HEK293 (cell line): ENCODE measurements around the gene FZD7.
A peak's percentile ranks its signal among the peaks of the same experiment; 100 is the strongest.

Experiments
- CTCF ChIA-PET: fragments of 350-600 bp; formaldehyde crosslinking; extraction: SDS; loops from one replicate; lab custom pipeline; 2021; ENCODE audit warnings: antibody characterized with exemption; lab: Yijun Ruan, JAX
- POLR2A ChIA-PET: fragments of 300-600 bp; formaldehyde crosslinking; extraction: SDS; loops from one replicate; lab custom pipeline; 2020; ENCODE audit warnings: antibody characterized with exemption, inconsistent platforms; lab: Yijun Ruan, JAX
- H3K27ac ChIP-seq: fragments of 200-500 bp; sonication (Bioruptor generic); 2 replicates; pipeline ENCODE4 v1.5.1; 2014; ENCODE audit warnings: low read depth, low read length, control low read depth, inconsistent platforms; ENCODE audit errors: extremely low read depth
- H3K36me3 ChIP-seq, 2 experiments: fragments of 200-500 bp in 1 of 2; sonication (Bioruptor generic) in 1 of 2; 1 replicate in 1 of 2; 2 replicates in 1 of 2; pipeline ENCODE4 v1.5.1; 2014 to 2017; ENCODE audit warnings: inconsistent platforms in 2 of 2, low read length in 2 of 2; ENCODE audit not compliant: control insufficient read depth in 2 of 2, insufficient read depth in 1 of 2
- H3K4me1 ChIP-seq: fragments of 200-500 bp; sonication (Bioruptor generic); 2 replicates; pipeline ENCODE4 v1.5.1; 2014; ENCODE audit warnings: mild to moderate bottlenecking, low read length, inconsistent platforms; ENCODE audit not compliant: control insufficient read depth, insufficient read depth
- H3K4me3 ChIP-seq: 2 replicates; pipeline ENCODE4 v1.5.1; 2011; ENCODE audit warnings: low read depth, mild to moderate bottlenecking, control low read depth, low read length, moderate library complexity
- H3K9me3 ChIP-seq: fragments of 200-500 bp; sonication (Bioruptor generic); 2 replicates; pipeline ENCODE4 v1.5.1; 2014; ENCODE audit warnings: low read depth, low read length, inconsistent platforms; ENCODE audit not compliant: control insufficient read depth, insufficient read depth
- ATF2 ChIP-seq: fragments of 450-650 bp; formaldehyde crosslinking; IDR thresholded peaks from 2 replicates; pipeline ENCODE4 v1.5.1; 2016; ENCODE audit warnings: missing biosample characterization, missing genetic modification characterization, low read depth
- GFI1B ChIP-seq: fragments of 450-650 bp; formaldehyde crosslinking; IDR thresholded peaks from 2 replicates; pipeline ENCODE4 v1.5.1; 2016; ENCODE audit warnings: missing biosample characterization, missing genetic modification characterization
- KLF17 ChIP-seq: fragments of 450-650 bp; formaldehyde crosslinking; IDR thresholded peaks from 2 replicates; pipeline ENCODE4 v1.5.1; 2016; ENCODE audit warnings: missing biosample characterization, missing genetic modification characterization
- SETDB1 ChIP-seq: IDR thresholded peaks from one replicate; pipeline ENCODE4 v1.6.1; 2017; ENCODE audit warnings: mild to moderate bottlenecking, low read length, moderate library complexity, mixed read lengths; ENCODE audit not compliant: insufficient read length
- TRIM28 ChIP-seq: IDR thresholded peaks from 2 replicates; pipeline ENCODE4 v1.6.1; 2011; ENCODE audit warnings: low read length, control low read depth, borderline replicate concordance
- WT1 ChIP-seq: fragments of 450-650 bp; formaldehyde crosslinking; IDR thresholded peaks from 2 replicates; pipeline ENCODE4 v1.5.1; 2016; ENCODE audit warnings: missing biosample characterization, missing genetic modification characterization
- ZBTB1 ChIP-seq: fragments of 450-650 bp; formaldehyde crosslinking; IDR thresholded peaks from 2 replicates; pipeline ENCODE4 v1.5.1; 2016; ENCODE audit warnings: missing biosample characterization, missing genetic modification characterization
- ZBTB17 ChIP-seq: fragments of 450-650 bp; formaldehyde crosslinking; IDR thresholded peaks from 2 replicates; pipeline ENCODE4 v1.5.1; 2016; ENCODE audit warnings: missing biosample characterization, missing genetic modification characterization
- ZFP41 ChIP-seq: fragments of 450-650 bp; formaldehyde crosslinking; IDR thresholded peaks from 2 replicates; pipeline ENCODE4 v1.5.1; 2016; ENCODE audit warnings: missing biosample characterization, missing genetic modification characterization, borderline replicate concordance
- ZIC2 ChIP-seq: fragments of 450-650 bp; formaldehyde crosslinking; IDR thresholded peaks from 2 replicates; pipeline ENCODE4 v1.5.1; 2016; ENCODE audit warnings: missing biosample characterization, missing genetic modification characterization
- ZNF292 ChIP-seq: fragments of 450-650 bp; formaldehyde crosslinking; IDR thresholded peaks from 2 replicates; pipeline ENCODE4 v1.5.1; 2016; ENCODE audit warnings: low read depth, missing biosample characterization, missing genetic modification characterization, borderline replicate concordance
- ZNF335 ChIP-seq: fragments of 450-650 bp; formaldehyde crosslinking; conservative IDR thresholded peaks from 2 replicates; pipeline ENCODE4 v1.5.1; 2016; ENCODE audit warnings: missing biosample characterization, missing genetic modification characterization
- ZNF366 ChIP-seq: fragments of 450-650 bp; formaldehyde crosslinking; conservative IDR thresholded peaks from 2 replicates; pipeline ENCODE4 v1.5.1; 2016; ENCODE audit warnings: missing biosample characterization, missing genetic modification characterization
- ZNF398 ChIP-seq: fragments of 450-650 bp; formaldehyde crosslinking; IDR thresholded peaks from 2 replicates; pipeline ENCODE4 v1.5.1; 2017; ENCODE audit warnings: missing biosample characterization, missing genetic modification characterization
- ZNF510 ChIP-seq: fragments of 450-650 bp; formaldehyde crosslinking; IDR thresholded peaks from 2 replicates; pipeline ENCODE4 v1.5.1; 2018; ENCODE audit warnings: mild to moderate bottlenecking, missing genetic modification characterization, missing biosample characterization; ENCODE audit not compliant: insufficient replicate concordance
- ZNF514 ChIP-seq: fragments of 450-650 bp; formaldehyde crosslinking; IDR thresholded peaks from 2 replicates; pipeline ENCODE4 v1.5.1; 2016; ENCODE audit warnings: missing biosample characterization, missing genetic modification characterization
- ZNF580 ChIP-seq: fragments of 450-650 bp; formaldehyde crosslinking; IDR thresholded peaks from 2 replicates; pipeline ENCODE4 v1.5.1; 2016; ENCODE audit warnings: missing biosample characterization, missing genetic modification characterization
- ZNF623 ChIP-seq: fragments of 450-650 bp; formaldehyde crosslinking; IDR thresholded peaks from 2 replicates; pipeline ENCODE4 v1.5.1; 2016; ENCODE audit warnings: missing biosample characterization, missing genetic modification characterization
- ZNF704 ChIP-seq: fragments of 450-650 bp; formaldehyde crosslinking; IDR thresholded peaks from 2 replicates; pipeline ENCODE4 v1.5.1; 2016; ENCODE audit warnings: missing biosample characterization, missing genetic modification characterization
- ZNF768 ChIP-seq: fragments of 450-650 bp; formaldehyde crosslinking; IDR thresholded peaks from 2 replicates; pipeline ENCODE4 v1.5.1; 2018; ENCODE audit warnings: missing biosample characterization, mild to moderate bottlenecking, missing genetic modification characterization
- ZSCAN30 ChIP-seq: fragments of 450-650 bp; IDR thresholded peaks from 2 replicates; pipeline ENCODE4 v1.5.1; 2018; ENCODE audit warnings: missing biosample characterization, mild to moderate bottlenecking, missing genetic modification characterization, moderate library complexity
- ZXDB ChIP-seq: fragments of 450-650 bp; formaldehyde crosslinking; IDR thresholded peaks from 2 replicates; pipeline ENCODE4 v1.5.1; 2016; ENCODE audit warnings: missing biosample characterization, missing genetic modification characterization
- TF ChIP-seq, protein P1 (sequence below): fragments of 450-650 bp; formaldehyde crosslinking; IDR thresholded peaks from 2 replicates; pipeline ENCODE4 v1.5.1; 2016; ENCODE audit warnings: missing biosample characterization, missing genetic modification characterization

The FZD7 gene

DNA sequence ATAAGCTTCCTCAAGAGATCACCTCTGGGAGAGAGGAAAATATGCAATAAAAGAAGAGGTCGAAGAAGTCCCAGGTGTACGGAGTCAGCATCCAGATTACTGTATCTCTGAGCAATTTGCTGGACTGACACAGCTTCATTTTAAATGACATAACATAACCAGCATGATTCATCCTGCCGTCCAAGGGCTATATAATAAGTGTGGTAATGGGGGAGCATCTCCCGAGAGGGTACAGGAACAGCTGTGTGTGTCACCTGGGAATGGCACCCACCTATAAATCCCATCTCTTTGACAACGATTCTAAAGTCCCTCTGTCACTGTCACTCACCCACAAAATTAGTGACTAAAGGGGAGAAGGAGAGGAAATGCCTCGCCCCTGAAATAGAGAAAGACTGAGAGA lies 19.3 kb upstream of the FZD7 start (continued):
- TF ChIP-seq ATF2 (tag by site-specific recombination): no peak
- no peak for TF ChIP-seq SETDB1
- no peak for TF ChIP-seq ZNF768 (tag by site-specific recombination)
- TF ChIP-seq, protein P1, sequence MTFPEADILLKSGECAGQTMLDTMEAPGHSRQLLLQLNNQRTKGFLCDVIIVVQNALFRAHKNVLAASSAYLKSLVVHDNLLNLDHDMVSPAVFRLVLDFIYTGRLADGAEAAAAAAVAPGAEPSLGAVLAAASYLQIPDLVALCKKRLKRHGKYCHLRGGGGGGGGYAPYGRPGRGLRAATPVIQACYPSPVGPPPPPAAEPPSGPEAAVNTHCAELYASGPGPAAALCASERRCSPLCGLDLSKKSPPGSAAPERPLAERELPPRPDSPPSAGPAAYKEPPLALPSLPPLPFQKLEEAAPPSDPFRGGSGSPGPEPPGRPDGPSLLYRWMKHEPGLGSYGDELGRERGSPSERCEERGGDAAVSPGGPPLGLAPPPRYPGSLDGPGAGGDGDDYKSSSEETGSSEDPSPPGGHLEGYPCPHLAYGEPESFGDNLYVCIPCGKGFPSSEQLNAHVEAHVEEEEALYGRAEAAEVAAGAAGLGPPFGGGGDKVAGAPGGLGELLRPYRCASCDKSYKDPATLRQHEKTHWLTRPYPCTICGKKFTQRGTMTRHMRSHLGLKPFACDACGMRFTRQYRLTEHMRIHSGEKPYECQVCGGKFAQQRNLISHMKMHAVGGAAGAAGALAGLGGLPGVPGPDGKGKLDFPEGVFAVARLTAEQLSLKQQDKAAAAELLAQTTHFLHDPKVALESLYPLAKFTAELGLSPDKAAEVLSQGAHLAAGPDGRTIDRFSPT (tag by site-specific recombination): peak; percentile 62; the same call in 1 of the 2 replicates
- TF ChIP-seq ZNF366: peak; percentile 42; the same call in 1 of the 2 replicates
- TF ChIP-seq GFI1B: no peak
- 0 out of 2 replicates have a peak, but pooled peaks have one; percentile 5 for TF ChIP-seq ZNF398 (tag by site-specific recombination)
- TF ChIP-seq ZBTB1 (tag by site-specific recombination): no peak
- TF ChIP-seq, all 188 proteins: peak for 10

GRCh38 chr2:202014759-202015211 lies 18.9 kb upstream of the FZD7 start:
- Histone ChIP-seq H3K9me3 (no peaks in the 10 kb centered on the region), H3K36me3 (no peaks in the 10 kb centered on the region), H3K27ac (no peak overlapping the region), H3K4me1 (peaks cover 10% of the 10 kb centered on the region; the same call in 1 of the 2 replicates), H3K4me3 (no peak overlapping the region)
- ChIA-PET CTCF (interaction anchor here (0.8 kb wide), 1 partner anchor 157 kb away, joined by 4 read pairs; no protein-coding TSS in a partner anchor), POLR2A (interaction anchor here (0.6 kb wide), 1 partner anchor 9 kb away, joined by 4 read pairs; no protein-coding TSS in a partner anchor)
- TF ChIP-seq ZNF514 (tag by site-specific recombination): no peak
- 0 out of 2 replicates have a peak, but pooled peaks have one; percentile 22 for TF ChIP-seq ZNF335 (tag by site-specific recombination)
- TF ChIP-seq ZNF398 (tag by site-specific recombination): peak; percentile 24; the same call in 1 of the 2 replicates
- peak; percentile 66; the same call in 1 of the 2 replicates for TF ChIP-seq TRIM28
- TF ChIP-seq ZIC2 (tag by site-specific recombination): peak; percentile 69
- no peak for TF ChIP-seq ZNF580 (tag by site-specific recombination)
- no peak for TF ChIP-seq ZNF510
- peak; percentile 75 for TF ChIP-seq ZBTB17 (tag by site-specific recombination)
- no peak for TF ChIP-seq ZFP41 (tag by site-specific recombination)
- peak; percentile 73 for TF ChIP-seq WT1
- peak; percentile 77; the same call in 1 of the 2 replicates for TF ChIP-seq KLF17
- no peak for TF ChIP-seq ZNF704 (tag by site-specific recombination)
- peak; percentile 60; the same call in 1 of the 2 replicates for TF ChIP-seq ZXDB
- TF ChIP-seq ZSCAN30 (tag by site-specific recombination): 0 out of 2 replicates have a peak, but pooled peaks have one; percentile 17
- TF ChIP-seq ZNF292 (tag by site-specific recombination): no peak
- TF ChIP-seq, protein P1 (tag by site-specific recombination): no peak
- TF ChIP-seq SETDB1: no peak
- TF ChIP-seq ZNF623: no peak
